Measurements from ENCODE around the gene CD207. TPM values are rescaled to one million over a fixed set of nuclear protein-coding genes. Genes with fewer than 3 reads are reported as not detected.

Gene CD207
- polyA plus RNA-seq, 1 experiment, result not detected

DNA sequence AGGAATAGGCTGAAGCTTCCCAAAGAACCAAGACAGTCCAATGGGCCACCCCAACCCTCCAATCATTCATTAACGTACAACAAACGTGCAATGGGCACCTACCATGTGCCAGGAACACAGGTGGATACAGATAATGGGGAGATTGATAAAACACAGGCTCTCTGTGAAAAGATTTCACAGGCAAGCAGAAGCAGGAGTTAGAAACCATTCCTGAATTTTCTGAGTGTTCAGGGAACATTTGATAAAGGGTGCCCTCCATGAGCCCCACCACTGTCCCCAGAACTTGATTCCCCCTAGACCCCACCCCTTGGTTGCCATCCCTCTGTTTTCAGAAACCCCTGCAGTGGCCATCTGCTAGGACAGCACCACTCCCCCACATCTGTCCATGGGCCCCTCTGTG, 1.5 kb downstream of the CD207 start:
- TF ChIP-seq, protein P1, sequence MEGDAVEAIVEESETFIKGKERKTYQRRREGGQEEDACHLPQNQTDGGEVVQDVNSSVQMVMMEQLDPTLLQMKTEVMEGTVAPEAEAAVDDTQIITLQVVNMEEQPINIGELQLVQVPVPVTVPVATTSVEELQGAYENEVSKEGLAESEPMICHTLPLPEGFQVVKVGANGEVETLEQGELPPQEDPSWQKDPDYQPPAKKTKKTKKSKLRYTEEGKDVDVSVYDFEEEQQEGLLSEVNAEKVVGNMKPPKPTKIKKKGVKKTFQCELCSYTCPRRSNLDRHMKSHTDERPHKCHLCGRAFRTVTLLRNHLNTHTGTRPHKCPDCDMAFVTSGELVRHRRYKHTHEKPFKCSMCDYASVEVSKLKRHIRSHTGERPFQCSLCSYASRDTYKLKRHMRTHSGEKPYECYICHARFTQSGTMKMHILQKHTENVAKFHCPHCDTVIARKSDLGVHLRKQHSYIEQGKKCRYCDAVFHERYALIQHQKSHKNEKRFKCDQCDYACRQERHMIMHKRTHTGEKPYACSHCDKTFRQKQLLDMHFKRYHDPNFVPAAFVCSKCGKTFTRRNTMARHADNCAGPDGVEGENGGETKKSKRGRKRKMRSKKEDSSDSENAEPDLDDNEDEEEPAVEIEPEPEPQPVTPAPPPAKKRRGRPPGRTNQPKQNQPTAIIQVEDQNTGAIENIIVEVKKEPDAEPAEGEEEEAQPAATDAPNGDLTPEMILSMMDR (IDR thresholded peaks at IDR 0.05; ENCODE audit: low read depth, low read length), result no peak
- Histone ChIP-seq H3K9me3 (ENCODE audit: control insufficient read depth, insufficient read depth, low read length) (no peaks in the 10 kb centered on the region), H3K27ac (ENCODE audit: low read depth, low read length) (no peak overlapping the region), H3K27me3 (ENCODE audit: control insufficient read depth, insufficient read depth, low read length) (peaks cover 8% of the 10 kb centered on the region), H3K4me3 (ENCODE audit: low read depth, low read length) (no peak overlapping the region)
- ChIA-PET POLR2A (no interaction called here), CTCF (no interaction called here)
- no peak for DNase-seq (ENCODE audit: low read depth, low spot score)

- CTCF ChIA-PET, result no interaction called here
- POLR2A ChIA-PET, result no interaction called here
- Histone ChIP-seq H3K9me3 (ENCODE audit: control insufficient read depth, insufficient read depth, low read length) (no peaks in the 10 kb centered on the region), H3K27me3 (ENCODE audit: control insufficient read depth, insufficient read depth, low read length) (peaks cover 5% of the 10 kb centered on the region), H3K27ac (ENCODE audit: low read depth, low read length) (no peak overlapping the region), H3K4me3 (ENCODE audit: low read depth, low read length) (no peak overlapping the region)
- DNase-seq (ENCODE audit: low read depth, low spot score), result no peak
- TF ChIP-seq, protein P1 (IDR thresholded peaks at IDR 0.05; ENCODE audit: low read depth, low read length), result no peak
Observed at GRCh38 chr2:70833246-70833645, 2.4 kb downstream of the CD207 start.

GRCh38 chr2:70832386-70832785, 3.2 kb downstream of the CD207 start:
- peaks cover 8% of the 10 kb centered on the region for H3K27me3 ChIP-seq (ENCODE audit: control insufficient read depth, insufficient read depth, low read length)
- no peak overlapping the region for H3K4me3 ChIP-seq (ENCODE audit: low read depth, low read length)
- H3K27ac ChIP-seq (ENCODE audit: low read depth, low read length), result no peak overlapping the region
- H3K9me3 ChIP-seq (ENCODE audit: control insufficient read depth, insufficient read depth, low read length), result no peaks in the 10 kb centered on the region
- POLR2A ChIA-PET, result no interaction called here
- TF ChIP-seq, protein P1 (IDR thresholded peaks at IDR 0.05; ENCODE audit: low read depth, low read length), result no peak
- DNase-seq (ENCODE audit: low read depth, low spot score), result no peak
- CTCF ChIA-PET, result no interaction called here

DNA sequence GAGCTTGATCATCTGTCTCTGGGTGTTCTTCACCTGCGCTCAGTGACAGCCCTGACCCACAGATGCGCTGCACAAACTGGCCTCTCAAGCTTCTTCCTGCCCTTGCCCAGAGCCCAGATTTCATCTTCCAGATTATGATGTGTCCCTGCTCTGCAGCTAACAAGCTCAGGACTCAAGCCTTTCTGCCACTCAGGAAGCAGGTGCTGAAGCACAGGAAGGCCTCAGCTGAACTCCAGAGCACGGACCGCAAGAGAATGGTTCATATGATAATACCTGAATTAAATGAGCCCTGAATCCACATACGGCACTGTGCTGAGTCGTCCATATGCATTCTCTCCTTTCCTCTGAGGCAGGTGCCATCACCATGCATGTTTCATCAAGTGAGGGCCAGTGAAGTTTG, 3.8 kb downstream of the CD207 start:
- Histone ChIP-seq H3K27me3 (ENCODE audit: control insufficient read depth, insufficient read depth, low read length) (peaks cover 8% of the 10 kb centered on the region), H3K27ac (ENCODE audit: low read depth, low read length) (no peak overlapping the region), H3K4me3 (ENCODE audit: low read depth, low read length) (no peak overlapping the region), H3K9me3 (ENCODE audit: control insufficient read depth, insufficient read depth, low read length) (no peaks in the 10 kb centered on the region)
- ChIA-PET CTCF (no interaction called here), POLR2A (no interaction called here)
- DNase-seq (ENCODE audit: low read depth, low spot score), result no peak
- TF ChIP-seq, protein P1 (IDR thresholded peaks at IDR 0.05; ENCODE audit: low read depth, low read length), result no peak

- no peak for DNase-seq (ENCODE audit: low read depth, low spot score)
- TF ChIP-seq, protein P1 (IDR thresholded peaks at IDR 0.05; ENCODE audit: low read depth, low read length), result no peak
- CTCF ChIA-PET, result no interaction called here
- Histone ChIP-seq H3K9me3 (ENCODE audit: control insufficient read depth, insufficient read depth, low read length) (no peaks in the 10 kb centered on the region), H3K27me3 (ENCODE audit: control insufficient read depth, insufficient read depth, low read length) (peaks cover 8% of the 10 kb centered on the region), H3K4me3 (ENCODE audit: low read depth, low read length) (no peak overlapping the region), H3K27ac (ENCODE audit: low read depth, low read length) (no peak overlapping the region)
- POLR2A ChIA-PET, result no interaction called here
Observed at GRCh38 chr2:70830366-70830765, 5.2 kb downstream of the CD207 start.
